Upper lobe of left lung (tissue), 4 donors: ENCODE data around the gene COPRS.

ENCODE experiments used
- EP300 ChIP-seq, 4 donors: sonication (generic); formaldehyde crosslinking; IDR thresholded peaks; one replicate each; pipeline ENCODE4 v1.5.1; 2017; ENCODE audit warnings: antibody characterized with exemption in 4 of 4, control low read depth in 2 of 4
- POLR2A ChIP-seq, 4 donors: fragments of 450-650 bp; IDR thresholded peaks; one replicate each; pipeline ENCODE4 v1.5.1; 2016 to 2017; ENCODE audit warnings: antibody characterized with exemption in 4 of 4, mild to moderate bottlenecking in 2 of 4
- POLR2AphosphoS5 ChIP-seq, 2 donors: sonication (generic); formaldehyde crosslinking; IDR thresholded peaks; one replicate each; pipeline ENCODE4 v1.5.1; 2017; ENCODE audit warnings: antibody characterized with exemption in 2 of 2
- TF ChIP-seq, protein P1 (sequence below), 6 experiments: fragments of 450-650 bp in 4 of 6; fragments of 200-600 bp in 2 of 6; sonication (generic) in 2 of 6; IDR thresholded peaks; one replicate each; pipeline ENCODE4 v1.5.1; 2016 to 2019; ENCODE audit warnings: antibody characterized with exemption in 6 of 6

- TF ChIP-seq, protein P1, sequence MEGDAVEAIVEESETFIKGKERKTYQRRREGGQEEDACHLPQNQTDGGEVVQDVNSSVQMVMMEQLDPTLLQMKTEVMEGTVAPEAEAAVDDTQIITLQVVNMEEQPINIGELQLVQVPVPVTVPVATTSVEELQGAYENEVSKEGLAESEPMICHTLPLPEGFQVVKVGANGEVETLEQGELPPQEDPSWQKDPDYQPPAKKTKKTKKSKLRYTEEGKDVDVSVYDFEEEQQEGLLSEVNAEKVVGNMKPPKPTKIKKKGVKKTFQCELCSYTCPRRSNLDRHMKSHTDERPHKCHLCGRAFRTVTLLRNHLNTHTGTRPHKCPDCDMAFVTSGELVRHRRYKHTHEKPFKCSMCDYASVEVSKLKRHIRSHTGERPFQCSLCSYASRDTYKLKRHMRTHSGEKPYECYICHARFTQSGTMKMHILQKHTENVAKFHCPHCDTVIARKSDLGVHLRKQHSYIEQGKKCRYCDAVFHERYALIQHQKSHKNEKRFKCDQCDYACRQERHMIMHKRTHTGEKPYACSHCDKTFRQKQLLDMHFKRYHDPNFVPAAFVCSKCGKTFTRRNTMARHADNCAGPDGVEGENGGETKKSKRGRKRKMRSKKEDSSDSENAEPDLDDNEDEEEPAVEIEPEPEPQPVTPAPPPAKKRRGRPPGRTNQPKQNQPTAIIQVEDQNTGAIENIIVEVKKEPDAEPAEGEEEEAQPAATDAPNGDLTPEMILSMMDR (IDR thresholded peaks at IDR 0.05) = no peak
- TF ChIP-seq POLR2AphosphoS5 (IDR thresholded peaks at IDR 0.05) (no peak), EP300 (IDR thresholded peaks at IDR 0.05) (no peak), POLR2A (IDR thresholded peaks at IDR 0.05) (no peak)
Observed at GRCh38 chr17:31835984-31836383, 23.1 kb downstream of the COPRS start.
